ENCODE measurements around the gene TBC1D14. TPM values are rescaled to one million over a fixed set of nuclear protein-coding genes. Genes with fewer than 3 reads are reported as not detected.

Gene TBC1D14
- total RNA-seq, 1 experiment from 2014 or later = 44.3 TPM

GRCh38 chr4:6959261-6959660 is 49.6 kb downstream of the TBC1D14 start:
- BruUV-seq (replicated peaks) = no TSS peak
- CTCF ChIA-PET = no interaction called here
- POLR2A ChIA-PET (ENCODE audit: low non-redundant PET) = no interaction called here
- H3K9me3 ChIP-seq (ENCODE audit: low read depth, low read length, poor library complexity, severe bottlenecking) = no peaks in the 10 kb centered on the region
- no peak for DNase-seq (ENCODE audit: low spot score)
- TF ChIP-seq EZH2 (IDR thresholded peaks at IDR 0.05; ENCODE audit: borderline replicate concordance, low read depth, low read length, poor library complexity, severe bottlenecking) (no peak), CTCF (conservative IDR thresholded peaks at IDR 0.05; ENCODE audit: low read depth, low read length) (no peak)
- H3K4me3 ChIP-seq (ENCODE audit: low read depth, low read length, poor library complexity, severe bottlenecking) = no peak overlapping the region
- no peaks in the 10 kb centered on the region for H3K27me3 ChIP-seq (replicated peaks; ENCODE audit: insufficient read depth, low read depth, low read length, poor library complexity)
- intact Hi-C loops (cut with micrococcal nuclease; ENCODE audit: unreplicated experiment) = no loop called here
- H3K27ac ChIP-seq (ENCODE audit: low read depth, low read length, poor library complexity, severe bottlenecking) = no peak overlapping the region
- peaks cover 8% of the 10 kb centered on the region for H3K4me1 ChIP-seq (ENCODE audit: insufficient read depth, low read length, poor library complexity, severe bottlenecking)
- no peaks in the 10 kb centered on the region for H3K36me3 ChIP-seq (ENCODE audit: insufficient read depth, low read length, poor library complexity, severe bottlenecking)

GRCh38 chr4:6960154-6960553 is 50.5 kb downstream of the TBC1D14 start:
- ChIA-PET CTCF (interaction anchor here (0.7 kb wide), 1 partner anchor 25 kb away, joined by 6 read pairs; no protein-coding TSS in a partner anchor), POLR2A (ENCODE audit: low non-redundant PET) (interaction anchor here (0.6 kb wide), 1 partner anchor 140 kb away, joined by 6 read pairs; no protein-coding TSS in a partner anchor)
- TF ChIP-seq EZH2 (IDR thresholded peaks at IDR 0.05; ENCODE audit: borderline replicate concordance, low read depth, low read length, poor library complexity, severe bottlenecking) (no peak), CTCF (conservative IDR thresholded peaks at IDR 0.05; ENCODE audit: low read depth, low read length) (no peak)
- intact Hi-C loops (cut with micrococcal nuclease; ENCODE audit: unreplicated experiment) = no loop called here
- Histone ChIP-seq H3K9me3 (ENCODE audit: low read depth, low read length, poor library complexity, severe bottlenecking) (no peaks in the 10 kb centered on the region), H3K36me3 (ENCODE audit: insufficient read depth, low read length, poor library complexity, severe bottlenecking) (no peaks in the 10 kb centered on the region), H3K27ac (ENCODE audit: low read depth, low read length, poor library complexity, severe bottlenecking) (no peak overlapping the region), H3K4me1 (ENCODE audit: insufficient read depth, low read length, poor library complexity, severe bottlenecking) (peaks cover 2% of the 10 kb centered on the region), H3K4me3 (ENCODE audit: low read depth, low read length, poor library complexity, severe bottlenecking) (no peak overlapping the region), H3K27me3 (replicated peaks; ENCODE audit: insufficient read depth, low read depth, low read length, poor library complexity) (no peaks in the 10 kb centered on the region)
- no TSS peak for BruUV-seq (replicated peaks)
- DNase-seq (ENCODE audit: low spot score) = no peak

GRCh38 chr4:6960628-6961412 is 51.2 kb downstream of the TBC1D14 start:
- no TSS peak for BruUV-seq (replicated peaks)
- DNase-seq (ENCODE audit: low spot score) = no peak
- Histone ChIP-seq H3K27me3 (replicated peaks; ENCODE audit: insufficient read depth, low read depth, low read length, poor library complexity) (no peaks in the 10 kb centered on the region), H3K27ac (ENCODE audit: low read depth, low read length, poor library complexity, severe bottlenecking) (no peak overlapping the region), H3K9me3 (ENCODE audit: low read depth, low read length, poor library complexity, severe bottlenecking) (no peaks in the 10 kb centered on the region), H3K36me3 (ENCODE audit: insufficient read depth, low read length, poor library complexity, severe bottlenecking) (no peaks in the 10 kb centered on the region), H3K4me3 (ENCODE audit: low read depth, low read length, poor library complexity, severe bottlenecking) (no peak overlapping the region), H3K4me1 (ENCODE audit: insufficient read depth, low read length, poor library complexity, severe bottlenecking) (no peaks in the 10 kb centered on the region)
- ChIA-PET POLR2A (ENCODE audit: low non-redundant PET) (interaction anchor here (0.6 kb wide), 1 partner anchor 140 kb away, joined by 6 read pairs; no protein-coding TSS in a partner anchor), CTCF (interaction anchor here (0.7 kb wide), 1 partner anchor 24 kb away, joined by 6 read pairs; no protein-coding TSS in a partner anchor)
- intact Hi-C loops (cut with micrococcal nuclease; ENCODE audit: unreplicated experiment) = no loop called here
- no peak for TF ChIP-seq EZH2 (IDR thresholded peaks at IDR 0.05; ENCODE audit: borderline replicate concordance, low read depth, low read length, poor library complexity, severe bottlenecking)
- TF ChIP-seq CTCF (conservative IDR thresholded peaks at IDR 0.05; ENCODE audit: low read depth, low read length) = no peak
